Activated CD4-positive, alpha-beta T cell treated with anti-CD3 and anti-CD28 coated beads for 24 hours (primary cell): ENCODE measurements around the gene AARS2.
A peak's percentile ranks its signal among the peaks of the same experiment; 100 is the strongest.

Experiments
- DNase-seq, 2 donors: peaks; one replicate each; pipeline ENCODE4 v3.0.0-alpha.2; 2020; ENCODE audit warnings: low read depth in 2 of 2

AARS2 gene

DNA sequence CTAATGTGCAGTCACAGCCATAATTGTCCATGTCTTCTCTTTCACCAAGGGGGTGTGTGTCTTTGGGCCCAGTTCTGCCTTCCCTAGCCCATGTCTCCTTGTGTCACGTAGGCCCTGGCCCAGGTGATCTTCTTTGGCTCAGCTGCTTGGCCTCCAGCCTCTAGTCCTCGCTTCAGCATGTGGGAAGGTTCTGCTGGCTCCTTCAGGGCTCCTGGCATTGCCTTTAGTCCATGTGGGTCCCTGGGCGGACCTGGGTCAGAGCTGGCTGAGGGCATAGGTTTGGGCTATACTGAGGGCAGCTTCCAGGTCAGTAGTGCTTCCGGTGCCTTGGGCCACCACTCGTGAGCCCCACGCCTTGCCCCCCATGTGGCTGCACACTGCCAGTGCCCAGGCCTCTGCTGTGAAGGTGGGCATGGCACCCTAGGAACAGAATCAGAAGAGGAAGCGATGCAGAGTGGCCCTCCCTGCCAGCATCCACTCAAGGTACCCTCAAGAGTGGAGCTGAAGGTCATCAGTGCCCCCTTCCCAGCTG lies 12.8 kb downstream of the AARS2 start:
- no peak for DNase-seq

DNA sequence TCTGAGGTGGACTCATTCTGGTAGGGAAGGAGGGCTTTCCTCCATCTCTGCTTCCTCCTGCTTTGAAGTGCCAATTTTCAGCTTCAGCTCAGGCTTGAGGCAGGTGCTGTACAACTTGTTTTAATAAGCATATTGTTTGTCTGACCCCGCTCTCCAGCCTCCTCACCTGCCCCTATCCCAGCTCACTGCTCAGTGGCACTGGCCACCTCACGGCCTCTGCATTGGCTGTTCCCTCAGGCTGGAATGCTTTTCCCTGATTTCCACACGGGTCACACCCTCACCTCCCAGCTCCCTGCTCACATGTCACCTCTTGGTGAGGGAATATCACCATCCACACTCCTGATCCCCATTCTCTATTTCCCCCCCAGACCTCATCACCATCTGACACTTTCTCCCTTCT lies 14.3 kb downstream of the AARS2 start:
- DNase-seq: no peak

DNA sequence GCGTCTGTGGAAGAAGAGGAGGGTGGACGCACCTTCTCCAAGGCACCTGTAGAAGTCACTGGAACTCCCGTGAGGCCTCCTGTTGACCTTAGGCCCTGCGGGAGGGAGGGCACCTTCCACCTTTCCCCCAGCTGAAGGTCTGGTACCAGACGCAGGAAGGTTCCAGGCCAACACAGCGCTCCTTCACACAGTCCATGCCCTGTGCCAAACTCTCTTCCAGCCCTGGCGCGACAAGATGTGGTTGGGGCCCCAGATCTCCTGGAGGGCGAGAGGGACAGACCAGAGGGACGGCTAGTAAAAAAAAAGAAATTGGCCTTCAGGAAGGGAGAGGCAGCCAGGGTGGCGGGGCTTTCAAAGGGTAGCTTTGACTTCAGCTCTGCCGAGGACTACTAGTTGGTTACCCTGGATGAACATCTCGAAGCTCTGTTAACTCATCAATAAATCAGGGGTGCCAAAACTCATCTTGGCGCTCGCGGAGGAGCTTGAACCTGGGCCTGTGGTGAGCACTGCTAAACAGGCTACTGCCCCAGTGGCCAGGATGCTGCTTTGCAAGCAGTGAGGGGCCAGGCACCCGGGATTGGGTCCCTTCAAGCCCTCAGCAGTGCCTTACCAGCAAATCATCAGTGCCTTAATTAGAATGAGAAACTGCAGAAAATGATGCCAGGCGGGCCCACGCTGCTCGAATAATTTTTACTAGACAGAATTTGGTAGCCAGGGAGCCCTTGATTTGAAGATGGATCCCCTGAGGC lies 14.9 kb downstream of the AARS2 start:
- no peak for DNase-seq

DNA sequence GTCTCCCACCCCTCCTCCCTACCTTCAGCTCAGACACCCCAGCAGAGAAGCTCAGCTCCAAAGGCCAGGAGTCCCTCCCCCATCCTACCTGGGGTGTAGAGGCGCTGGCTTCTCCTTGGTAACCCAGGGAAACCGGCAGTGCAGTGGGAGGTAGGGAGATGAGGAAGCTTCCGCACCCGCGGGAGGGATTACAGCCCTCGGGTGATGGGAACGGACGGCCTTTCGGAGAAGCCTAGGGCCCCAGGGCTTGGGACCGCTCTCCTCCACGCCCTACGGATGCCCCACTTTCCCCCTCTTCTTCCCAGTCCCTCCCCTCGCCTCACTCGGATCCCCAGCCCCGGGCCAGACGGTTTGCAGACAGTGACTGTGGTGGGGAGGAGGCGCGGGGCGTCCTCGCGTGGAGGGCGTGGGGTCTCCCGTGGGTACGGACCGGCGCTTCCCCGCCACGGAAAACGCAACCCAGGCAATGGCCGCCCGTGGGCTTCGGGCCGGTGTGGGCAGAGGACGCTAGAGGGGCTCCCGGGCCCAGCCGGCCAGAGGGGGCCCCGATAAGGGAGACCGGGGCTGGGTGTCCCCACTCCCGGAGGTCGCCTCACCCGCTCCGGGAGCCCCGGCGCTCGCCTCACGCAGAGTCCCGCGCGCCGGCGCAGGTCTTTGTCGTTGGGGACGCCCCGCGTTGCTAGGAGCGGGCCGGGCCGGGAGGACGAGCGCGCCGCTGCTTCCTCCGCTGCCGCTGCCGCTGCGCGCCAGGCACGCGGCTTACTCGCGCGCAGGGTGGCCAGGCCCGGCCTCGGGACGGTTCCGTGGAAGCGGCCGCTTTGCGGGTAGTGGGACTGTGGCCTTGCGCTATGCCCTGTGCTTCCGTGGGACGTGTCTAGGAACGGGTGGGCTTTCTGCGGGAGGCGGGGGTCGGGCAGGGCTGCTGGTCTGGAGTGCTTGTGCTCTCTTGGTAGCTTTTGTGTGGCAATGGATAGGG lies 15.8 kb downstream of the AARS2 start:
- peak; percentile 29 to 55 for DNase-seq

GRCh38 chr6:44294832-44295791 lies 18.0 kb downstream of the AARS2 start:
- DNase-seq: no peak

- DNase-seq: no peak
Observed at GRCh38 chr6:44292661-44293365, 20.3 kb downstream of the AARS2 start.

DNA sequence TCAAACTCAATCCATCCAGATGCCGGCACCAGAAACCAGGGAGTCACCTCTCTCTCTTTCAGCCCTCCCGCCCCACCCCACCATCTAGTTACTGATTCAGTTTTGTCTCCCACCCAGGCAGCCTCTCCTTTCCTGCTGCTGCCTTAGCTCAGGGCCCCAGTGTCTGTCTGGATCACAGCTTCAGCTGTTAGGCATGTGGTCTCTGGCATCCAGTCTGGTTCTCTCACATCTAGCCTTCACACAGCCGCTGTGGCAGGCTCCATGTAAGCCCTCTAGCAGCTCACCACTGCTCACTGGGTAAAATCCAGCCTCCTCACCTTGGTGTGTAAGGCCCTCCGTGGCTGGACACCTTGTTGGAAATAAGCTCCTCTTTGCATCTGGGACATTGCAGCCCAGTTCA lies 21.3 kb downstream of the AARS2 start:
- no peak for DNase-seq

- no peak for DNase-seq
Observed at GRCh38 chr6:44289726-44290260, 23.4 kb downstream of the AARS2 start.

DNA sequence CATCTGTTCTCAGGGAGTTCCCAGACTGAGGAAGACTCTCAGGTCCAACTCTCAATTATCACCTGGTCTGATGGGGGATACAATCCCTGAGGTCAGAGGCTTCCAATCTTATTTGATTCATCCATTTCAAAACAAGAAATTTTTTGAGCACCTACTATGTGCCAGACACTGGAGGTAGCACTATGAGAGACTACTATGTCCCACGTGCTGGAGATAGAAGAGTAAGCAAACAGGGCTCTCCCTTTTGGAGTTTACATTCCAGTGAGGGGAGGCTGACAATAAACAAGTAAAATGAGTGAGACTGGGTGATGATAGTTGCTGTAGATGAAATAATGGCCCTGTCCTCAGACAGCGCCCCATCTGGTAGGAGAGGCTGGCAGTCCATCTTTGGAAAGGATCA lies 26.4 kb downstream of the AARS2 start:
- DNase-seq: no peak

DNA sequence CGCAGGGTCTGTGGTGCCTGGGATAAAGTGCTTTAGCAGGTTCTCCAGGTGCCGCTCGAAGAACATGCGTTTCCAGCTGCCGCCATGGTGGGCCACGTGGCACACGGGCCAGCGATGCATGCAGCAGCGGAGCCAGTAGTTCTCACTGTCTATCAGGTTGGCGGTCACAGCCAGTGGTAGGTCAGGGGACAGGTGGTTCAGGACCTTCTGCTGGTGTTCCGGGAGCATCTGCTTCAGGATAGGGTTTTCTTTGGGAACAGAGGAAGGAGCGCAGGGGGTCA lies 26.9 kb downstream of the AARS2 start:
- DNase-seq: no peak

GRCh38 chr6:44285552-44286284 lies 27.4 kb downstream of the AARS2 start:
- DNase-seq: no peak

DNA sequence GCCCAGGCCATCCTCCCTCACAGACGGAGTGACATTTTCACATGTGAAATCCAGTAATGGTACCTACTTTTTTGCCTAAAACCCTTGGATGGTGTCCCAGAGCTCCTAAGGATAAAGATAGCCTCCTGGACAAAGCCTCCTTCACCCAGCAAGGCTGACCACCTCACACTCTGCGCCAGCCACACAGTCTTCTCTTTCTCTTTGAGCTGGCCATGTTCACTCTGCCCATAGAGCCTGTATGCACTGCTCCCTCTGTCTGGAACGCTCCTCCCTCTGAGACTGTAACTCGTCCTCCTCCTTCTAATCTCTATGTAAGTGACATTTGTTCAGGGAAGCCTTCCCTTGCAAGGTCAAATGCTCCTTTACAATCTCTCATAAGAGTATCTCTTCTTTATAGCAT lies 28.3 kb downstream of the AARS2 start:
- DNase-seq: no peak

DNA sequence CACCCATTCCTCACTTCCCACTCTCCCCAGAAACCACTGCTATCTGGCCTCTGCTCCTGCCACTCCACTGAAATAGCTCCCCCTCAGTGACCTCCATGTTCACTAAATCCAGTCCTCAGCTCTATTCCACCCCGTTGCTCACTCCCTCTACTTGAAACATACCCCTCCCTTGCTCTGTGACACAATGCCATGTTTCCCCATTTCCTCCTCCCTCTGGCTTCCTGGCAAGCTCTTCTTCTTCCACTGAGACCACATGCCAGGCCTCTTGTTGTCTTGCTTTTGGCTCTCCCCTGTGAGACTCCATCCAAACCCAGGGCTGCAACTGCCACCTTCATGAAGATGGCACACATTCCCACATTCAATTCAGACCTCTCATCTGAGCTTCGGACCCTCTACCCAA lies 29.0 kb downstream of the AARS2 start:
- DNase-seq: no peak

GRCh38 chr6:44278774-44279697 lies 34.1 kb downstream of the AARS2 start:
- DNase-seq: no peak

GRCh38 chr6:44278315-44278714 lies 34.8 kb downstream of the AARS2 start:
- no peak for DNase-seq

DNA sequence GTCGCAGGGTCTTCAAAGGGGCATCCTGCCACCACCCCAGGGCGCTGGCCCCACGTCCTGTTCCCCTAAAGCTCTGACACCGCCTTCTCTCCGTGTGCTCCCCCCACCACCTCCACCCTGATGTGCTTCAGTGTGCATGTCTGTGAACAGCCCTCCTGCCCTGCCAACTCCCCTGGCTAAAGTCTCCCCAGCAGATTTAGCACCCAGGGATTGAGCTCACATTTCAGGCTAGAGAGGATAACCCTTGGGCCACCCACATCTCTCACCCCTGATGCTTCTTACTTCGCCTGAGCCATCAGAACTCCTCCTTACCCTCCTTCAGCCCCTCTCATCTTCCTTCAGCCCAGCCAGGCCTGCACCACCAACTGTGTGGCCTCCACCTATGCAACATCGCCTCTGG lies 35.4 kb downstream of the AARS2 start:
- no peak for DNase-seq

GRCh38 chr6:44276667-44277640 lies 36.2 kb downstream of the AARS2 start:
- DNase-seq: no peak
